SK-N-SH treated with all-trans-retinoic acid at 6 μM for 48 hours (cell line): ENCODE data around the gene KNDC1.
"Not testable (repeated sequence)": the region's sequence is repeated elsewhere in the genome, so short reads cannot be mapped to it uniquely, and the experiment has no call there.

ENCODE experiments used
- ATAC-seq: fragments of 200-7000 bp; cut with Tn5 transposase; 3 replicates; pipeline ENCODE4 v1.9.1; 2020; ENCODE audit warnings: mild to moderate bottlenecking, moderate library complexity
- ARNTL ChIP-seq: fragments of 450-650 bp; formaldehyde crosslinking; IDR thresholded peaks from 2 replicates; pipeline ENCODE4 v1.5.0; 2020; ENCODE audit warnings: low read depth, mild to moderate bottlenecking, moderate library complexity, borderline replicate concordance
- BACH2 ChIP-seq: fragments of 250-450 bp; sonication (Bioruptor Pico); IDR thresholded peaks from 2 replicates; pipeline ENCODE4 v1.9.0; 2021; ENCODE audit warnings: mild to moderate bottlenecking, borderline replicate concordance
- CSRNP3 ChIP-seq: fragments of 250-450 bp; sonication (Bioruptor Pico); IDR thresholded peaks from 2 replicates; pipeline ENCODE4 v1.5.1; 2021; ENCODE audit warnings: mild to moderate bottlenecking, moderate library complexity
- ESRRG ChIP-seq: fragments of 250-450 bp; sonication (Bioruptor Pico); IDR thresholded peaks from 2 replicates; pipeline ENCODE4 v1.6.1; 2021; ENCODE audit warnings: mild to moderate bottlenecking
- GLIS3 ChIP-seq: fragments of 250-450 bp; sonication (Bioruptor Pico); IDR thresholded peaks from 2 replicates; pipeline ENCODE4 v1.5.0; 2020; ENCODE audit warnings: mild to moderate bottlenecking, moderate library complexity
- ISL1 ChIP-seq: fragments of 250-450 bp; sonication (Bioruptor Pico); IDR thresholded peaks from 2 replicates; pipeline ENCODE4 v2.1.2; 2022; ENCODE audit warnings: mild to moderate bottlenecking, moderate library complexity
- OSR1 ChIP-seq: fragments of 250-450 bp; sonication (Bioruptor Pico); IDR thresholded peaks from 2 replicates; pipeline ENCODE4 v1.8.0; 2022; ENCODE audit warnings: moderate library complexity, mild to moderate bottlenecking, inconsistent platforms
- PATZ1 ChIP-seq: fragments of 250-450 bp; sonication (Bioruptor Pico); IDR thresholded peaks from 2 replicates; pipeline ENCODE4 v1.8.0; 2020; ENCODE audit warnings: mild to moderate bottlenecking, moderate library complexity, borderline replicate concordance
- PPARA ChIP-seq: fragments of 250-450 bp; sonication (Bioruptor Pico); IDR thresholded peaks from 2 replicates; pipeline ENCODE4 v1.5.0; 2020; ENCODE audit warnings: mild to moderate bottlenecking, borderline replicate concordance
- RARB ChIP-seq: fragments of 250-450 bp; sonication (Bioruptor Pico); IDR thresholded peaks from 2 replicates; pipeline ENCODE4 v1.8.0; 2021; ENCODE audit warnings: mild to moderate bottlenecking, moderate library complexity
- SNAI2 ChIP-seq: fragments of 250-450 bp; sonication (Bioruptor Pico); IDR thresholded peaks from 2 replicates; pipeline ENCODE4 v1.5.0; 2020; ENCODE audit warnings: mild to moderate bottlenecking, moderate library complexity
- TCF4 ChIP-seq: fragments of 250-450 bp; sonication (Bioruptor Pico); IDR thresholded peaks from 2 replicates; pipeline ENCODE4 v1.8.0; 2021; ENCODE audit warnings: mild to moderate bottlenecking, moderate library complexity, borderline replicate concordance
- TSHZ2 ChIP-seq: fragments of 250-450 bp; sonication (Bioruptor Pico); IDR thresholded peaks from 2 replicates; pipeline ENCODE4 v1.5.0; 2020; ENCODE audit warnings: mild to moderate bottlenecking, moderate library complexity
- ZC3H10 ChIP-seq: fragments of 250-450 bp; sonication (Bioruptor Pico); IDR thresholded peaks from 2 replicates; pipeline ENCODE4 v1.5.1; 2021; ENCODE audit warnings: mild to moderate bottlenecking, moderate library complexity
- ZFP3 ChIP-seq: fragments of 250-450 bp; sonication (Bioruptor Pico); IDR thresholded peaks from 2 replicates; pipeline ENCODE4 v1.5.0; 2020; ENCODE audit warnings: mild to moderate bottlenecking, moderate library complexity
- ZFP30 ChIP-seq: fragments of 450-650 bp; formaldehyde crosslinking; IDR thresholded peaks from 2 replicates; pipeline ENCODE4 v1.5.0; 2022; ENCODE audit warnings: mild to moderate bottlenecking, moderate library complexity
- ZNF565 ChIP-seq: fragments of 450-650 bp; formaldehyde crosslinking; conservative IDR thresholded peaks from 2 replicates; pipeline ENCODE4 v1.5.0; 2020; ENCODE audit warnings: low read depth, mild to moderate bottlenecking, moderate library complexity
- ZNF70 ChIP-seq: fragments of 450-650 bp; formaldehyde crosslinking; IDR thresholded peaks from 2 replicates; pipeline ENCODE4 v1.5.0; 2020; ENCODE audit warnings: mild to moderate bottlenecking, moderate library complexity
- ZNF8 ChIP-seq: fragments of 450-650 bp; formaldehyde crosslinking; IDR thresholded peaks from 2 replicates; pipeline ENCODE4 v1.5.0; 2020; ENCODE audit warnings: mild to moderate bottlenecking, moderate library complexity

The KNDC1 gene

GRCh38 chr10:133264461-133264860 lies 104.4 kb downstream of the KNDC1 start (continued):
- TF ChIP-seq TSHZ2 (CRISPR knock-in tag) = no peak

GRCh38 chr10:133265052-133265451 lies 105.0 kb downstream of the KNDC1 start:
- not testable (repeated sequence) for ATAC-seq

- ATAC-seq = no peak
Observed at GRCh38 chr10:133266056-133266795, 106.2 kb downstream of the KNDC1 start.

GRCh38 chr10:133267293-133267692 lies 107.3 kb downstream of the KNDC1 start:
- TF ChIP-seq GLIS3 (CRISPR knock-in tag) = no peak
- TF ChIP-seq ZFP30 (CRISPR knock-in tag) = no peak
- no peak for TF ChIP-seq PATZ1 (CRISPR knock-in tag)
- no peak for TF ChIP-seq ZNF70 (CRISPR knock-in tag)
- no peak for TF ChIP-seq ISL1 (CRISPR knock-in tag)
- TF ChIP-seq ZFP3 (CRISPR knock-in tag) = no peak
- no peak for TF ChIP-seq SNAI2 (CRISPR knock-in tag)
- no peak for TF ChIP-seq ARNTL (CRISPR knock-in tag)
- no peak for TF ChIP-seq ZNF8 (CRISPR knock-in tag)
- TF ChIP-seq RARB (CRISPR knock-in tag) = no peak
- no peak for TF ChIP-seq ZNF565 (CRISPR knock-in tag)
- TF ChIP-seq PPARA (CRISPR knock-in tag) = no peak
- TF ChIP-seq ESRRG (CRISPR knock-in tag) = no peak
- no peak for TF ChIP-seq TSHZ2 (CRISPR knock-in tag)
- no peak for TF ChIP-seq OSR1 (CRISPR knock-in tag)
- no peak for ATAC-seq

More at GRCh38 chr10:133266056-133266795, 106.2 kb downstream of the KNDC1 start:
- TF ChIP-seq ZC3H10 (no peak), PPARA (CRISPR knock-in tag) (no peak), PATZ1 (CRISPR knock-in tag) (no peak), OSR1 (CRISPR knock-in tag) (no peak), ZFP3 (CRISPR knock-in tag) (no peak), ZNF70 (CRISPR knock-in tag) (no peak), GLIS3 (CRISPR knock-in tag) (no peak), ESRRG (CRISPR knock-in tag) (no peak), BACH2 (CRISPR knock-in tag) (no peak), SNAI2 (CRISPR knock-in tag) (no peak), CSRNP3 (no peak), ZNF8 (CRISPR knock-in tag) (no peak), TCF4 (CRISPR knock-in tag) (no peak)
